AG10803 (cell line): Measurements from ENCODE around the gene MAP4K2.

Experiments used
- DNase-seq: peaks from one replicate; pipeline ENCODE4 v3.0.0; 2010; ENCODE audit warnings: low read depth
- H3K4me3 ChIP-seq: 2 replicates; pipeline ENCODE4 v1.5.1; 2011; ENCODE audit warnings: mild to moderate bottlenecking, low read length, control low read depth
- TF ChIP-seq, protein P1 (sequence below): conservative IDR thresholded peaks from 2 replicates; pipeline ENCODE4 v1.5.1; 2011; ENCODE audit warnings: mild to moderate bottlenecking, low read length, control low read depth, inconsistent platforms

Gene MAP4K2

DNA sequence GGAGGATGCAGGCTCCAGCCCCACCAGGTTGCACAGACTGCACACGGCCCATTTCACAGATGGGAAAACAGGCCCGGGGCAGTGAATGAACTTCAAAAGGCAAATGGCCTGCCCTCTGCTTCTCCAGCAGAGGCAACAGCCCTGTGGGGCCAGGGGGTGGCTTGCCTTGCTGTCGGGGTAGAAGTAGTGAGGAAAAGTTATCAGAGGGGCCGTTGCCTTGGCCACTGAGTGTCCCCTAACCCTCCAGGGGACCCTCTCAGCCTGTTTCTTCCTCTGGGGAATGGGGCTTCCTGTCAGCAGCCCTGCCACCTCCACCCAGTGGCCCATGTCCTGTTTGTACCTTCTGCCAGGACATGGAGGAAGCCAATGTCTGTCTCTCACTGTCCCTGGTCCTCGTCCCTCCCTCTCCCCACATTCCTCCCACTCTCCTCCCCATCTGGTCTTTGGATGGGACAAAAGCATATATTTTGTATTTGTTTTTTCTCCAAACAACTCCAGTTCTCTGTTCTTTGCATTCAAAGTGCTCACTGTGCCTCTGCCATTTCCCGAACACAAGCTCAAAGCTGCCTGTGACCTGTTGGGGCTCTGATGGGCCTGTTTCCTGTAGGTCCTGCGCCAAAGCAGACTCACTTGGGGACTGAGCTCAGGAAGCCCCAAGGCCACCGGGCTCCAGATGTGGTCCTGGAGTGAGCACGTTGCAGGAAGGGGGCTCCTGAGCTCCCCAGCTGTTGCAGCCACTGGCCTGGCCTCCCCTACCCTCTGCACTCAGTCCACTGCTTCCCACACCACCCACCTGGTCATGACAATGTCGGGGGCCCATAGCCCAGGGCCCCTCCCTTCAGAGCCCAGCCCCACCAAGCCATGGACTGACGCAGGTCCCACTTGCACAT lies 9.5 kb downstream of the MAP4K2 start:
- no peak overlapping the region for H3K4me3 ChIP-seq
- no peak for DNase-seq
- TF ChIP-seq, protein P1, sequence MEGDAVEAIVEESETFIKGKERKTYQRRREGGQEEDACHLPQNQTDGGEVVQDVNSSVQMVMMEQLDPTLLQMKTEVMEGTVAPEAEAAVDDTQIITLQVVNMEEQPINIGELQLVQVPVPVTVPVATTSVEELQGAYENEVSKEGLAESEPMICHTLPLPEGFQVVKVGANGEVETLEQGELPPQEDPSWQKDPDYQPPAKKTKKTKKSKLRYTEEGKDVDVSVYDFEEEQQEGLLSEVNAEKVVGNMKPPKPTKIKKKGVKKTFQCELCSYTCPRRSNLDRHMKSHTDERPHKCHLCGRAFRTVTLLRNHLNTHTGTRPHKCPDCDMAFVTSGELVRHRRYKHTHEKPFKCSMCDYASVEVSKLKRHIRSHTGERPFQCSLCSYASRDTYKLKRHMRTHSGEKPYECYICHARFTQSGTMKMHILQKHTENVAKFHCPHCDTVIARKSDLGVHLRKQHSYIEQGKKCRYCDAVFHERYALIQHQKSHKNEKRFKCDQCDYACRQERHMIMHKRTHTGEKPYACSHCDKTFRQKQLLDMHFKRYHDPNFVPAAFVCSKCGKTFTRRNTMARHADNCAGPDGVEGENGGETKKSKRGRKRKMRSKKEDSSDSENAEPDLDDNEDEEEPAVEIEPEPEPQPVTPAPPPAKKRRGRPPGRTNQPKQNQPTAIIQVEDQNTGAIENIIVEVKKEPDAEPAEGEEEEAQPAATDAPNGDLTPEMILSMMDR = no peak

DNA sequence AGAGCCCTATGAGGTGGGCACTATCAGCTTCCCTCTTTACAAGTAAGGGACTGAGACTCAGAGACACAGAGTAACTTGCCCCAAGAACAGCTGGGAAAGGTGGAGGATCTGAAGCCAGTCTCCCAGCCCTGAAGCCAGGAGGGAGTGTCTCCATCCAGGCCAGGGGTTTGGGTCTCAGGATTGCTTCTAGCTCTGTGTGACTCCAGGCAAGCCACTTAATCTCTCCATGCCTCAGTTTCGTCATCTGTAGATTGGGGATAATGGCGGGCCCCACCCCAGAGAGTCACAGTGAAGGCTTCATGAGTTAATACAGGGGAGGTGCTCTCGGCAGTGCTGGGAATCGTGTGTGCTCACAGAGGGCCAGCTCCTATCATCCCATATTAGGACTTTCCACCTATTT lies 10.5 kb downstream of the MAP4K2 start:
- no peak overlapping the region for H3K4me3 ChIP-seq
- no peak for DNase-seq
- TF ChIP-seq, protein P1 = no peak

DNA sequence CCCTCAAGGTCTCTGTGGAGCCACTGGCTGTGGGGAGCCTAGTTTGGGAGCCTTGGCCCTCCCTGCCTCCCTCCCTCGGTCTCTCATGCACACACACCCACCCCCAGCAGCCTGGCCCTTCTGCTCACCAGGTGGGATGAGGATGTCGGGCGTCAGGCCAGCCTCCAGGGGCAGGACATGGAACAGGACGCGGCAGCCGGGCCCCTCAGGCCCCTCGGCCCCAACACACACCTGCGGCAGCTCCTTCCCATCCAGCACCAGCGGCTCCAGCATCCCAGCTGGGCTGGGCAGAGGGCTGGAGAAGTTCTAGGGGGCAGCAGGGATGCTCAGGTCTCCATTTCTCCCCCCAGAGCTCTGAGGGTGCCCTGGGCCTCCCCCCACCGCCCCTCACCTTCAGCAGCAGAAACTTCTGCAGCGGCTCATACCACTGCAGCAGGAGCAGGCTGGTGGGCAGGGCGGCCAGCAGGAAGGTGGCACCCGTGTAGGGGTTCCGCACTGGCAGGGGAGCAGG lies 11.2 kb downstream of the MAP4K2 start:
- DNase-seq = no peak
- H3K4me3 ChIP-seq = no peak overlapping the region
- TF ChIP-seq, protein P1 = no peak

DNA sequence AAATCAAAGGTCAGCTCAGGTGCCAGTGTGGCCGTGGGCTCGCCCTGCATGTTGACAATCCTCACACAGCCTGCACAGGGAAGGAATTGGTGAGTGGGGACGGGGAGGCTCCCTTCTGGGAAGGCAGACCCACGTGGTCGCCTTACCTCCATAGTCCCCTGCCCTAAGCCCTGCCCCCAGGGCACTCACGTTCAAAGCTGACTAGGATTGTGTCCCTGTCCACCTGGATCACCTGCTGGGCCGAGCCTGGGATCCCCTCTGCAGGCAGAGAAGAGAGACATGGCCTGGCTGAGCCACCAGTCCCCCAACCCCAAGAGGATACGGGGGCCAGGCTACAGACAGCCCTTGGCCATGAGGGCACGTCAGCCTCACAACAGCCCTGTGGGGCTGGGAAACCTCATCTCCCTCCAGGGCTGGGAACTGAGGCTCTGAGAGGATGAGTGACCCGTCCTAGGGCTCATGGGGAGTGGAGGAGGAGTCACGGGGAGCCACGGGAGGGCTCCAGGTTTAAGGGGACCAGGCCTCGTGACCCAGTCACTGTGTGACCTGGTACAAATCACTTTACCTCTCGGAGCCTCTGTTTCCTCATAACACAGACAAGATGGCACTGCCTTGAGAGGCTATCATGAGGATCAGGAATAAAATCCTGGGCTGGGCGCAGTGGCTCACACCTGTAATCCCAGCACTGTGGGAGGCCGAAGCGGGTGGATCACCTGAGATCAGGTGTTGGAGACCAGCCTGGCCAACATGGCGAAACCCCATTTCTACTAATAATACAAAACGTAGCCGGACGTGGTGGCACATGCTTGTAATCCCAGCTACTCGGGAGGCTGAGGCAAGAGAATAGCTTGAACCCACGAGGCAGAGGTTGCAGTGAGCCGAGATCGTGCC lies 12.6 kb downstream of the MAP4K2 start:
- H3K4me3 ChIP-seq = no peak overlapping the region
- TF ChIP-seq, protein P1 = no peak
- DNase-seq = no peak

DNA sequence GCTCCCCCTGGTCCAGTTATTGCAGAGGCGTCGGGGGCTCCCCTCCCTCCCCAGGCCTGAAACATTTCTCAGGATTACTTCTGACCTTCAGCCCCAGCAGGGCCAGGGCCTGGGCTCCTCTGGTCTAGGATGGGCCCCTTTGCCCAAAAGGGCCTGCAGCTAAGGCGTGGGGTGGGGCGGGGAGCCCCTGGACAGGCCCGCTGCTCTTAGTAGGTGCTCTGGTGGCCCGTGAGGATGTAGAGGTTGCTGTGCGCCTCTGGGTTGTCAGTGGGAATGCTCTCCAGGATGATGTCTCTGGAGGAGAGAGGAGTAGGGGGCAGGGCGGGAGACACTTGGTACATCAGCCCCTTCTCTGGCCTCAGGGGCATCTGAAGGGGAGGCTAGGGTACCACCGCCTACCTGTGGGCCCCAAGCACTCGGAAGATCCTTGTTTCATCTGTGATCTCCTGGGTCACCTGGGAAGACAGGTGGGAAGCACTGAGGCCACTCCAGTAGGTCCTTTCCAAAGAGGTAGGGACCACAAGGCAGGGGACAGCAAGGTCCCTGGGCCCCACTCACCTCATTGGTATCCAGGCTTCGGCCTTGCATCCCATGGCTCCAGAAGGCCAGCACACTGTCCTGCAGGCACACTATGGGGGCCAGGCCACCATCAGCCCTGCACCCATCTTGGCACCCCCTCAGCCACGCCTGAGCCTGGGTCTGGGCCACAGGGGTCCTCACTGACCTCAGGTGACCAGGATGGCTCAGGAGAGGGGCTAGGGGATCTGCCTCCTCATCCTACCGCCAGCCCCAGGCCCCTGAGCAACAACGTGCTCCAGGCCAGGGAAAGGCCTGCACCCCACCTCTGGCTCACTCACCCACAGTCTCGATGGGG lies 13.4 kb downstream of the MAP4K2 start:
- DNase-seq = no peak
- H3K4me3 ChIP-seq = no peak overlapping the region
- TF ChIP-seq, protein P1 = no peak

DNA sequence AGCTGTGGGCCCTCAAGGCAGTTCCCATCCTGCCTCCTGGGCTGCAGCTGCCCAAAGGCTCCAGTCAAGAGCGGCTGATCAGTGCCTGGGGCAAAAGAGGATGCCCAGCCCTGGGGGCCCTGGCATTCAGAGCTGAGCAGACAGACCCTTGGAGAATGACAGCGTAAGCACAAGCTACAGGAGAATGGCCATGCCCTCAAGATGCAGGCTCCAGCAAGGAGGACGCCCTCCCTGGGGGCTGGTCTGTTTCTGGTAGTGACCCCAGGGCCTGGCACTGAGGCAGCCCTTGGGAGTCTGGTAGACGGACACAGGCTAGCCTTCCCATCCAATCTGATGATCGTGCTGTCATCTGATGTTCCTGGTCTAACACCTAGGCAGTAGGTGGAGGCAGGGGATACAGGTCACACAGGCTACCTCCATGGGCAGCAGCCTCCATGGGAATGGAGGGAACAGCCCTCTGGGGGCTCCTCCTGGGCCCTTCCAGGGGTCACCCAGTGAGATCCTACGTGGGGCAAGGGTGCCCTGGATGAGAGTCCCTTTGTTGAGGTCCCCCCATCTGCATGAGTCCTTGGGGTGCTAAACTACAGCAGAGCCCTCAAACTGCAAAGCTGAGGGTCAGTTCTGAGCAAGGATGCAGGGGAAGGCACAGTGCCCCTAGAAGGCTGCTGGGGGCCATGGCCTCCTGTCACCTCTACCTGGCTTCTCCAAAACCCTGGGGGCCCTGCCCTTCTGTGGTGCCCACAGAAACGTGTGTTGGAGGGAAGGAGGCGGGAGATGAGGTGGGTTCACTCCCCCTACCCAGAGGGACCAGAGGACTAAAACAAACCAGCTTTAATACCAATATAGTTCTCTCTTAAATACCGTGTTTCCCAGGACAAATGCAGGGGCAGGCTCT lies 14.4 kb downstream of the MAP4K2 start:
- H3K4me3 ChIP-seq = no peak overlapping the region
- DNase-seq = no peak
- TF ChIP-seq, protein P1 = no peak
